ENCODE measurements around the gene TMCO4.

TMCO4 gene

DNA sequence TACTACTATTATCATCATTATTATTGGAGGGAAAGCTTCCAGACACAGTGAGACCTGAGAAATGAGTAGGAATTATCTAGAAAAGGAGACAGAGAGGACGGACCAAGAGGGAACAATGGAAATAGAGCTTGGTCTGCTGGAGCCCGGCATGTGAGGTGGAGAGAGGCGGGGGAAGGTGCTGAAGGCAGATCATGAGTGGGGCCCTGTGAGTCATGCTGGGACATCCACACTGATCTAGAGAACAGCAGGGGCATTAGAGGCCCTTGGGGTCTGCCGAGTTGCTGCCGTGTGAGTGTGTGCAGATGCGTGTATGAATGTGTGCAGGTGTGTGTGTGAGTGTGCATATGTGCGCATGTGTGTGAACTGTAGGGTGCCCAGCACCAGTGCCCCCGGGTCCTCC, 65.7 kb downstream of the TMCO4 start:
- no peaks in the 10 kb centered on the region for H3F3A ChIP-seq (ENCODE audit: insufficient read depth, low read length)
- no peaks in the 10 kb centered on the region for H3K27me3 ChIP-seq (ENCODE audit: insufficient read depth, low read length)
- H3K9me2 ChIP-seq (ENCODE audit: low read depth, low read length), result no peaks in the 10 kb centered on the region
- H4K20me1 ChIP-seq (ENCODE audit: insufficient read depth, low read length), result no peaks in the 10 kb centered on the region
- no peak overlapping the region for H3K4me3 ChIP-seq (ENCODE audit: low read depth, low read length, poor library complexity, severe bottlenecking)
- no peaks in the 10 kb centered on the region for H3K9me3 ChIP-seq (ENCODE audit: low read length)
- no peak overlapping the region for H3K27ac ChIP-seq (ENCODE audit: low read depth, low read length, poor library complexity, severe bottlenecking)
- TF ChIP-seq CTCF (IDR thresholded peaks at IDR 0.05; ENCODE audit: low read length) (no peak), EZH2 (IDR thresholded peaks at IDR 0.05; ENCODE audit: borderline replicate concordance, low read length) (no peak)
- H3K4me2 ChIP-seq (ENCODE audit: low read length), result no peak overlapping the region
- H3K36me3 ChIP-seq (ENCODE audit: insufficient read depth, low read length), result no peaks in the 10 kb centered on the region
- H3K4me1 ChIP-seq (ENCODE audit: insufficient read depth, low read length, severe bottlenecking), result no peaks in the 10 kb centered on the region
- H2AFZ ChIP-seq (ENCODE audit: low read length), result no peak overlapping the region
- no peak overlapping the region for H3K9ac ChIP-seq (ENCODE audit: low read length)
- no peaks in the 10 kb centered on the region for H3K79me2 ChIP-seq (ENCODE audit: insufficient read depth, low read length)

GRCh38 chr1:19733615-19734014, 66.1 kb downstream of the TMCO4 start:
- H3K79me2 ChIP-seq (ENCODE audit: insufficient read depth, low read length), result no peaks in the 10 kb centered on the region
- no peaks in the 10 kb centered on the region for H3K9me3 ChIP-seq (ENCODE audit: low read length)
- H3K9ac ChIP-seq (ENCODE audit: low read length), result no peak overlapping the region
- TF ChIP-seq CTCF (IDR thresholded peaks at IDR 0.05; ENCODE audit: low read length) (no peak), EZH2 (IDR thresholded peaks at IDR 0.05; ENCODE audit: borderline replicate concordance, low read length) (no peak)
- H3K4me3 ChIP-seq (ENCODE audit: low read depth, low read length, poor library complexity, severe bottlenecking), result no peak overlapping the region
- H3K4me2 ChIP-seq (ENCODE audit: low read length), result no peak overlapping the region
- H3F3A ChIP-seq (ENCODE audit: insufficient read depth, low read length), result no peaks in the 10 kb centered on the region
- H4K20me1 ChIP-seq (ENCODE audit: insufficient read depth, low read length), result no peaks in the 10 kb centered on the region
- H3K36me3 ChIP-seq (ENCODE audit: insufficient read depth, low read length), result no peaks in the 10 kb centered on the region
- no peaks in the 10 kb centered on the region for H3K4me1 ChIP-seq (ENCODE audit: insufficient read depth, low read length, severe bottlenecking)
- H3K9me2 ChIP-seq (ENCODE audit: low read depth, low read length), result no peaks in the 10 kb centered on the region
- H3K27ac ChIP-seq (ENCODE audit: low read depth, low read length, poor library complexity, severe bottlenecking), result no peak overlapping the region
- no peak overlapping the region for H2AFZ ChIP-seq (ENCODE audit: low read length)
- H3K27me3 ChIP-seq (ENCODE audit: insufficient read depth, low read length), result no peaks in the 10 kb centered on the region

GRCh38 chr1:19731311-19731821, 68.3 kb downstream of the TMCO4 start:
- no peak for TF ChIP-seq EZH2 (IDR thresholded peaks at IDR 0.05; ENCODE audit: borderline replicate concordance, low read length)
- no peak for TF ChIP-seq CTCF (IDR thresholded peaks at IDR 0.05; ENCODE audit: low read length)
- Histone ChIP-seq H3K36me3 (ENCODE audit: insufficient read depth, low read length) (no peaks in the 10 kb centered on the region), H2AFZ (ENCODE audit: low read length) (no peak overlapping the region), H3K9me3 (ENCODE audit: low read length) (no peaks in the 10 kb centered on the region), H3F3A (ENCODE audit: insufficient read depth, low read length) (no peaks in the 10 kb centered on the region), H3K27me3 (ENCODE audit: insufficient read depth, low read length) (no peaks in the 10 kb centered on the region), H3K4me2 (ENCODE audit: low read length) (no peak overlapping the region), H3K27ac (ENCODE audit: low read depth, low read length, poor library complexity, severe bottlenecking) (no peak overlapping the region), H4K20me1 (ENCODE audit: insufficient read depth, low read length) (no peaks in the 10 kb centered on the region), H3K9me2 (ENCODE audit: low read depth, low read length) (no peaks in the 10 kb centered on the region), H3K9ac (ENCODE audit: low read length) (no peak overlapping the region), H3K79me2 (ENCODE audit: insufficient read depth, low read length) (no peaks in the 10 kb centered on the region), H3K4me1 (ENCODE audit: insufficient read depth, low read length, severe bottlenecking) (no peaks in the 10 kb centered on the region), H3K4me3 (ENCODE audit: low read depth, low read length, poor library complexity, severe bottlenecking) (no peak overlapping the region)
